Effector memory CD4-positive, alpha-beta T cell (primary cell): Measurements from ENCODE around the gene C19orf33.

ENCODE experiments used
- DNase-seq, 3 donors: peaks; one replicate each; pipeline ENCODE4 v3.0.0-alpha.2; 2020
- H3K27ac ChIP-seq: 2 replicates; pipeline ENCODE4 v1.7.0; 2013; ENCODE audit warnings: mild to moderate bottlenecking, low read length, moderate library complexity; ENCODE audit not compliant: insufficient read depth, poor library complexity, severe bottlenecking
- H3K27me3 ChIP-seq: replicated peaks from 2 replicates; pipeline ENCODE4 v1.7.0; 2013; ENCODE audit warnings: mild to moderate bottlenecking, low read length; ENCODE audit not compliant: insufficient read depth, control insufficient read depth, poor library complexity, severe bottlenecking
- H3K36me3 ChIP-seq: 2 replicates; pipeline ENCODE4 v1.7.0; 2013; ENCODE audit warnings: mild to moderate bottlenecking, low read length, moderate library complexity; ENCODE audit not compliant: control insufficient read depth, insufficient read depth
- H3K4me1 ChIP-seq: 2 replicates; pipeline ENCODE4 v1.7.0; 2013; ENCODE audit warnings: low read length, mild to moderate bottlenecking; ENCODE audit not compliant: control insufficient read depth, insufficient read depth, poor library complexity, severe bottlenecking
- H3K4me3 ChIP-seq: 2 replicates; pipeline ENCODE4 v1.7.0; 2013; ENCODE audit warnings: low read length, low read depth, mild to moderate bottlenecking; ENCODE audit not compliant: insufficient read depth, poor library complexity, severe bottlenecking
- H3K9me3 ChIP-seq: 2 replicates; pipeline ENCODE4 v1.7.0; 2013; ENCODE audit warnings: mild to moderate bottlenecking, low read length, moderate library complexity; ENCODE audit not compliant: control insufficient read depth

C19orf33 gene

DNA sequence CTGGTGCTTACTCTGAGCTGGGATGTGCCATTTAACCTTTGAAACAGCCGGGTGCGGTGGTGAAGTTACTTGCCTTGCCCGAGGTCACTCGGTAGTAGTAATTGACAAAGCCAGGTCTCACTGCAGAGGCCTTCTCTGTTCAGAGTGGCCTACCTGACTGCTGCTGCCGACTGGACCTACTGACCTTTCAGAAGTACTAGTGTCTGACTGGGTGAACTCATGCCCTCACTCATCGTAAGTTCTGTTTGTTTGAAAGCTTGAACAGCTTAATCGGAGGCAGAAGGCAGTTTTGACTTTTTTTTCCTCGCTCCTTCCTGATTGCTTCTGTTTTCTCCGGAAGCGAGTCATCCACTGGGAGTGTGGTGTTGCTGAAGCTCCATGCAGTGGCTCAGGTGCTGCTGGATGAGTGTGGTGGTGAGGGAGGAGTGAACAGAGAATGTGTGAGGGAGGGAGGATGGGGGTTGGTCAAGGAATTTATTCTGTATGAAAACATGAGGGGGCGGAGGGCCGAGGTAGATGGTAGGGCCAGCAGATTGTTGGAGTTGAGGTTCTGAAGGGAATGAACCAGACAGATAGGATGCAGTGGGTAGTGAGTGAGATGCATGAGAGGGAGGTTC, 37.0 kb upstream of the C19orf33 start:
- Histone ChIP-seq H3K27ac (no peak overlapping the region), H3K4me3 (no peak overlapping the region), H3K9me3 (no peaks in the 10 kb centered on the region), H3K4me1 (peaks cover 13% of the 10 kb centered on the region), H3K36me3 (no peaks in the 10 kb centered on the region), H3K27me3 (no peaks in the 10 kb centered on the region)
- DNase-seq: no peak

DNA sequence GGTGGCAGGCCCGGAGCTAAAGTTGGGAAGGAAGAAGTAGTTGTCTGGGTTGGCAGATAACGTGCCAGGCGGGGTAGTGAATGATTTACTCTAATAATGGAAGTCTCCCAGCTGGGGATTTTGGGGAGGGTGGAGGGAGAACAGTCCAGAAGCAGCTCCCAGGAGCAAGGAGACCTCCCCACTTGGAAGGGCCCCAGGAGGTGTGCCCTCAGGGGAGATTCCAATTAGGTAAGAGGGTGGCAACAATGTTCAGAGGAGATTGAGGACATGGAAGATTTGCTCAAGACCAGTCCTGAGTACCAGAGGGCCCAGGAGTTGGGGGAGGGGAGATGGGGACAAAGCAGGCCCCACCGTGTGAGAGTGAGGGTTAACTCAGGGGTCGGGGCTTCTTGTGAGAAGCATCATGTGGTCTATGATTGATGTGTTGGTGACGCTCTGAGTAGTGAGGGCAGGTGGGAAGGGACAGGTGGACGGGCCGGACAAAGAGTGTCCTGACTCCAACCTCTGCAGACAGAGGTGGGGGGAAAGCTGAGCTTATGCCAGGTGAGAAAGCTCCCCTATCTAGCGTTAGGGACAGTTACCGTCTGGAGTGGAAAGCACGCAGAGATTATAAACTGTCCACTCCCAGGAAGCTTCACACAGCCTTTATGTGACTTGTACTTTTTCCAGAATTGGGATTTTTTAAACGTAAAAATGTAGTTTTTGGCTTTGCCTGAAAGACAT, 36.1 kb upstream of the C19orf33 start:
- no peaks in the 10 kb centered on the region for H3K27me3 ChIP-seq
- no peaks in the 10 kb centered on the region for H3K9me3 ChIP-seq
- peaks cover 13% of the 10 kb centered on the region for H3K4me1 ChIP-seq
- no peak for DNase-seq
- H3K27ac ChIP-seq: no peak overlapping the region
- no peaks in the 10 kb centered on the region for H3K36me3 ChIP-seq
- H3K4me3 ChIP-seq: no peak overlapping the region

DNA sequence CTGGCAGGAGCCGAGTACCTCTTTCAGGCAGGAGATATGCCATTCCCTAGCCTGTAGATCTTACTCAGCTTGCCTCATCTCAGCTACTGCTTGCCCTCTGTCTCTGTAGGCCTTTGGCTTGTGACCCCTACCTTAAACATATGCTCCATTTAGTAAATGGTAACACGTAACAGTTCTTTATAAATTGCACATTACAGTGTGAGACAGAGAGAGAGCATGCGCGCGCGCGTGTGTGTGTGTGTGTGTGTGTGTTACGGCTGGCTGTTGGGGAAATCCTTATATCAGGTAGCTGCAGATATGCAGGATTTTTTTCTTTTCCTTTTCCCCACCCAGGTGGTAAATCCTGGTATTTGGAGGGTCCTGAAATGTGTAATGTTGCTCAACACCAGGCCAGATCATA, 35.5 kb upstream of the C19orf33 start:
- no peaks in the 10 kb centered on the region for H3K36me3 ChIP-seq
- H3K4me3 ChIP-seq: no peak overlapping the region
- H3K27ac ChIP-seq: no peak overlapping the region
- DNase-seq: no peak
- peaks cover 12% of the 10 kb centered on the region for H3K4me1 ChIP-seq
- no peaks in the 10 kb centered on the region for H3K9me3 ChIP-seq
- no peaks in the 10 kb centered on the region for H3K27me3 ChIP-seq

DNA sequence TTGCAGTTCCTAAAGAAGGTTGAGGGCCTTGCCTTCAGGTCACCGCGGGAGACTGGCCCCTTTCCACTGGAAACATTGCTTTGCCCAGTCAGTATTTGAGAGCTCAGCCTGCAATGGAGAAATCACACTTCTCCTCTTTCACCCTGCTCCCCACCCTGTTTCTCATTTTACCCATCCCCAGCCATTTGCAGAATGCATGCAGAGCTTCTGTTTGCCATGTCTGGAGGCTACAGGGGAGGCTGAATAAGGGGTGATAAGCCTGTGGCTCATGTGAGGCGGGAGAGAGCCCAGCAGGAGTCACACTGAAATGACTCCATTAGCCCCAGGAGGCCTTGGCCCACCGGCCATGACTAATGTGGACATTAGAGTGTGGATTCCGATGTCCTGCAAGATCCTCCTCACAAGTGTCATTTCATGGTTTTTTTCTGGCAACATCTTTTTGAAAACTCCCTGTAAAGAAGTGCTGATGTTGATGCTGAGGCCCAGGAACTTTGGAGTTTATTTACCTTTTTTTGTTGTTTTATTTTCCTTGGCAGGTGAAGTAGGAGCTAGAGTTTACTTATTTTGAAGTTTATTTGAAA, 33.4 kb upstream of the C19orf33 start:
- no peak overlapping the region for H3K27ac ChIP-seq

DNA sequence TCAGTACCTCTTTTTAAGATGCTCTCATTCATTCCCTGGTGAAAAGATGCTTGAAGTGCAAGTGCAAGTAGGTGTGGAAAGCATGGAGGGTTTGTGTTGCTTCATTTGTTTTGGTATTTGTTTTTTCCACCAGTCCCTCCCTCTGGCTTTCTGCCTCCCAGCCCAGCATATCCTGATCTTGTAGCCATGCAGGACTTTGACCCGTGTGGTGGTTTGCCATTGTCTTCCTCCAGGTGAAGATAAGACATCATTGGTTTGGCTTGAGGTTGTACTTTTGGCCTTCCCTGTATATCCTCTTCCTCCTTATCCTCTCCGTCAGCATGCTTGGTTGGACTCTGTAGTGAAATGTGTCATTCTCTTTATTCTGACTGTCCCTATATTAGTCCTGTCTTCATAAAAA, 30.6 kb upstream of the C19orf33 start:
- Histone ChIP-seq H3K27me3 (no peaks in the 10 kb centered on the region), H3K27ac (no peak overlapping the region), H3K36me3 (no peaks in the 10 kb centered on the region), H3K4me1 (no peaks in the 10 kb centered on the region), H3K4me3 (no peak overlapping the region), H3K9me3 (no peaks in the 10 kb centered on the region)
- DNase-seq: no peak

More for the DNA sequence above, 33.4 kb upstream of the C19orf33 start:
- no peaks in the 10 kb centered on the region for H3K27me3 ChIP-seq
- H3K4me3 ChIP-seq: no peak overlapping the region
- H3K36me3 ChIP-seq: no peaks in the 10 kb centered on the region
- no peak for DNase-seq
- H3K4me1 ChIP-seq: no peaks in the 10 kb centered on the region
- no peaks in the 10 kb centered on the region for H3K9me3 ChIP-seq

DNA sequence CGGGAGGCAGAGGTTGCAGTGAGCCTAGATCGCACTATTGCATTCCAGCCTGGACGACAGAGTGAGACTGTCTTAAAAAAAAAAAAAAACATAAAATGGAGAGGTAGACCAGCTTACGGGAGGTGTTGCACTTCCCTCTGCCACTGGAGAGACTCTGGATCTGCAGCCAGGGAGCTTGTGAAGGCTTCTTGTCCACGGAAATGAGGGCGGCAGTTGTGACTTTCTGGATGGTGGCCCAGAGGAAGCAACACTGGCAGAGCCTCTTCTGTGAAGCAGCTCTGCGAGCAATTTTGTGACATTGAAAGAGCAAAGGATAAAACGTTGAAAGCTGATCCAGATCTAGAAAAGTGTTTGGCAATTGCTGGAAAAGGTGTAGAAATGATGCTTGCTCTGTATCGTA, 29.3 kb upstream of the C19orf33 start:
- H3K4me3 ChIP-seq: no peak overlapping the region
- H3K36me3 ChIP-seq: no peaks in the 10 kb centered on the region
- no peaks in the 10 kb centered on the region for H3K27me3 ChIP-seq
- no peak overlapping the region for H3K27ac ChIP-seq
- no peaks in the 10 kb centered on the region for H3K4me1 ChIP-seq
- H3K9me3 ChIP-seq: no peaks in the 10 kb centered on the region
- no peak for DNase-seq

DNA sequence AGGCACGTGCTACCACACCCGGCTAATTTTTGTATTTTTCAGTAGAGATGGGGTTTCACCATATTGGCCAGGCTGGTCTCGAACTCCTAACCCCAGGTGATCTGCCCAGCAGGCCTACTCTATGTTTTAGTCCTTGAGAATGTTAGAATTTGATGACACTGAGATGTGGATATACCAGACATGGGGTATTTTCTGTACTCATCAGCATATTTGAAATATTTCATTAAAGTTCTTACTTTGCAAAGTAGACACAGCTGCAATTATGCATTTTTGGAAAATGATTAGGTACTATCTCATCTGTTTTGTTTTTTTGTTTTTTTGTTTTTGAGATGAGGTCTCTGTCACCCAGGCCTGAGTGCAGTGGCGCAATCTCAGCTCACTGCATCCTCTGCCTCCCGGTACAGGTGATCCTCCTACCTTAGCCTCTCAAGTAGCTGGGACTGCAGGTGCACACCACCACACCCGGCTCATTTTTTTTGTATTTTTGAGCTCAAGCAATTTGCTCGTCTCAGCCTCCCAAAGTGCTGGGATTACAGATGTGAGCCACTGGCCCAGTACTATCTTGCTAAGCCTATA, 27.0 kb upstream of the C19orf33 start:
- Histone ChIP-seq H3K9me3 (no peaks in the 10 kb centered on the region), H3K4me3 (no peak overlapping the region), H3K4me1 (no peaks in the 10 kb centered on the region), H3K36me3 (no peaks in the 10 kb centered on the region), H3K27me3 (no peaks in the 10 kb centered on the region), H3K27ac (no peak overlapping the region)
- DNase-seq: no peak

DNA sequence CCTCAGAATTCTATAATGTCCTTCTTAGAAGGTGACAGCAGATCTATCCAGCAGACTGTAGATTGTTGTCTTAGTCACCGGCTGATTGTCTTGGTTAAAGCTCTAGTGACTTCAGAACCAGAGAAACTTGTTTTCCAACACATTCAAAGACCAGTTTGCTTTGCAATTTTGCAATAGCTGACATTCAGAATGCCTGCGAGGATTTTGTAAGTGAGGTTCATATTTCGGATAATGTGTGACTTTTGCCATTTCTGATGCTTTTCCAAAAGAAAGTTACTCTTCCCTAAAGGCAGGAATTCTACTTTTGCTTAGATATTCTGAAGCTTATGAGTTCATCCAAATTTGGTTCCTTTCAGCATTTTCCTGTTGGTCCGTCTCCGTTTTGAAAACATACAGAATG, 26.5 kb upstream of the C19orf33 start:
- no peak overlapping the region for H3K27ac ChIP-seq
- no peaks in the 10 kb centered on the region for H3K4me1 ChIP-seq
- no peak overlapping the region for H3K4me3 ChIP-seq
- no peaks in the 10 kb centered on the region for H3K27me3 ChIP-seq
- no peaks in the 10 kb centered on the region for H3K9me3 ChIP-seq
- H3K36me3 ChIP-seq: no peaks in the 10 kb centered on the region
- no peak for DNase-seq

DNA sequence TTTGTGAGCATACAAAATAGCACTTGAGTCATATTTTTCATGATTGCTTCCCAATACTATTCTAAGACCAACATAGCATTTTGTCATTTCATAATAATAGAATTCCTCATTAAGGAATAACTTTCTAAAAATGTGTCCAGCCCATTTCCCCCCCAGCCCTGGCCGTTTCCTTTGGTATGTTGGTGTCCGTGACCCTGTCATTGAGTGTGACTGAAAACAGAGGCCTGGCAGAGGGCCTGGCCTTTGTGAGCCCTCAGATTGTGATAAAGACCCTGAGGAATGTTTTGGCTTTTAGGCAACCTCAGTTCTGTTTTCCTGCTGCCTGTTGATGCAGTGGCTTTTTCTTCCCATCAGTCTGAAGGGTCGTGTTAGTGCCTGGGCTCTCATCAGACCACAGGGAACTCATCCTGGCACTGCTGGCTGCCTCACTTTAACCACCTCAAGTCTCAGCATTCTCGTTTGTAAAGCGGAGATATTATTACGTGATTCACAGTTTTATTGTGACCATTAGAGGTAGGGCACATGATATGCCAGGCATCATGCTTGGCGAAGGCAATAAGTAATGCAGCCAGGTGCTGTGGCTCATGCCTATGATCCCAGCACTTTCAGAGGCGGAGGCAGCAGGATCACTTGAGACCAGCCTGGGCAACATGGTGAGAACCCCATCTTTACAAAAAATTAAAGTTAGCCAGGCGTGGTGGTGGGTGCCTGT, 25.9 kb upstream of the C19orf33 start:
- no peak for DNase-seq
- Histone ChIP-seq H3K27me3 (no peaks in the 10 kb centered on the region), H3K36me3 (no peaks in the 10 kb centered on the region), H3K4me3 (no peak overlapping the region), H3K4me1 (no peaks in the 10 kb centered on the region), H3K9me3 (no peaks in the 10 kb centered on the region), H3K27ac (no peak overlapping the region)
